Psoas muscle (tissue), 8 donors: ENCODE measurements around the gene HABP4. TPM values are rescaled to one million over a fixed set of nuclear protein-coding genes. Genes with fewer than 3 reads are reported as not detected.

Experiments used
- ATAC-seq, 4 donors: fragments of 200-7000 bp; cut with Tn5 transposase; one replicate each; pipeline ENCODE4 v1.9.1; 2020; ENCODE audit warnings: moderate library complexity in 3 of 4, mild to moderate bottlenecking in 2 of 4
- DNase-seq, 2 donors: peaks; one replicate each; pipeline ENCODE4 v3.0.0-alpha.2; 2020
- H3K27ac ChIP-seq: fragments of 200-600 bp; one replicate; pipeline ENCODE4 v1.8.0; 2022
- H3K27me3 ChIP-seq, 3 donors: fragments of 200-600 bp in 1 of 3; one replicate each; pipeline versions ENCODE4 v1.6.1 to v1.8.0; 2013 to 2022; ENCODE audit warnings: low read length in 2 of 3, mild to moderate bottlenecking in 2 of 3, moderate library complexity in 1 of 3; ENCODE audit not compliant: insufficient read depth in 3 of 3
- H3K36me3 ChIP-seq, 2 donors: fragments of 200-600 bp in 1 of 2; one replicate each; pipeline versions ENCODE4 v1.6.1 to v1.8.0; 2013 to 2022; ENCODE audit warnings: low read depth in 1 of 2, mild to moderate bottlenecking in 1 of 2, moderate library complexity in 1 of 2; ENCODE audit not compliant: insufficient read depth in 1 of 2
- H3K4me1 ChIP-seq: fragments of 200-600 bp; one replicate; pipeline ENCODE4 v1.8.0; 2022
- H3K4me3 ChIP-seq: fragments of 200-600 bp; one replicate; pipeline ENCODE4 v1.8.0; 2022; ENCODE audit warnings: mild to moderate bottlenecking
- H3K9me3 ChIP-seq: fragments of 200-600 bp; one replicate; pipeline ENCODE4 v1.8.0; 2022
- CTCF ChIP-seq: fragments of 200-600 bp; IDR thresholded peaks from one replicate; pipeline ENCODE4 v1.8.0; 2022; ENCODE audit warnings: antibody characterized with exemption
- WGBS, 3 donors: extraction: QIAGEN DNeasy Blood & Tissue Kit; methylation state at CpG; one replicate each; pipeline versions ENCODE4 v1.1.6 to v1.1.7; 2013; 5-methylcytosine and 5-hydroxymethylcytosine counted together
- intact Hi-C, 2 donors: fragments of 100-400 bp; cut with DNase I; formaldehyde crosslinking; loops; one replicate each; pipeline versions ENCODE4 v1.11.0 to v1.14.2; 2022
- polyA plus RNA-seq, 3 donors: library from polyadenylated mRNA; stranded (reverse); fragments of 200-250 nt; gene quantifications; one replicate each; pipeline ENCODE4 v1.2.3, GENCODE V29; 2013
- total RNA-seq, 4 donors: library from RNA; stranded (reverse); fragmentation: NEBNext Ultra II Directional in 2 of 4; extraction: Animal tissue kit (Norgen Biotek cat#: 25700) in 2 of 4; gene quantifications; one replicate each; pipeline versions ENCODE4 v1.2.1 to v1.2.4, GENCODE V29; 2021 to 2023
- donor health status: healthy with polysubstance abuse.
- donor health status: DM: no; HTN: no; CAD: no; lungs with moderate emphysema.
- donor health status: Bipolar disorder and iron deficiency.
- donor health status: healthy.
- donor health status: DM: yes; HTN: yes; CAD: no.
- donor health status: DM: no; HTN: no; CAD: no.
- donor health status: DM: no; HTN: no; CAD: no.
- donor health status: DM: yes; HTN: yes; CAD: no.

Gene HABP4
- total and polyA plus RNA-seq, 7 donors = 6.4 to 14.4 (median 9.3) TPM

DNA sequence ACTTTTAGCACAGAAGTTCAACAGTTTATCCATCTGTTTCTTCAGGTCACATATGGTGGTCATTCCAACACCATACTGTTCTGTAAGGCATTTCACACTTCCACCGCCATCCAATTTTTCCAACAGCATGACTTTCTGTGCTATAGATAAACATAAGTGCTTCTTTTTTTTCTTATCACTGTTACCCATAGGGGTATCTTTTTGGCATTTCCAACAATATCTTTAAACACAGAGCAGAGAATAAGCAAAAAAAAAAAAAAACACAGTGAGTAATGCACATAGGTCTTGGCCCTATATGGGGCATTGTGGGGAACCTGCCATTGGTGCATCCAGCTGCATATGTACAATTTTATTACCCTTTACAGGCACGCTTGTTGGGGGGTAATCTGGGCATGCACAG is 19.6 kb upstream of the HABP4 start:
- Histone ChIP-seq H3K4me1 (no peaks in the 10 kb centered on the region), H3K9me3 (no peaks in the 10 kb centered on the region), H3K4me3 (no peak overlapping the region), H3K36me3 (no peaks in the 10 kb centered on the region), H3K27me3 (no peaks in the 10 kb centered on the region), H3K27ac (no peak overlapping the region)
- ATAC-seq (no peak), DNase-seq (no peak)
- no peak for TF ChIP-seq CTCF
- 85 to 96% (median 92%) methylated on average over 2 of the region's 2 CpGs for WGBS, 3 donors
- intact Hi-C loops = no loop called here

DNA sequence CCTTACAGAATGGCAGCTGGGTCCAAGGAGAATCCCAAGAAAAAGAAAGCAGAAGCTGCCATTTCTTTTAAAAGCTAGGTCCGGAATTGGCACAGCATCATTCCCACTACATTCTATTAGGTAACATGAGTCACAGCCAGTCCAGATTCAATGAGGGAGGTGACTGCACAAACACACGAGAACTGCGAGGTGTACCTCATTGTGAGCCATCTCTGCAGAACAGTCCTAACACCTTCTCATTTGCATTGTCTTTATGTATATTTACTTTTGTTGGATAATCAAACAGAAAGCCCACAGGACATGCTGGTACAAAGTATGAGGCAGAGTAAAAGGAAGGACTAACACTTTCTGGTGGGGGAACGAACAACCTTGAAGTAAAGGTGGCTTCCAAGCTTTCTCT is 14.6 kb upstream of the HABP4 start:
- intact Hi-C loops = no loop called here
- TF ChIP-seq CTCF = no peak
- WGBS, 3 donors = 93 to 97% (median 95%) methylated on average over 4 of the region's 4 CpGs
- Histone ChIP-seq H3K9me3 (no peaks in the 10 kb centered on the region), H3K27ac (no peak overlapping the region), H3K36me3 (no peaks in the 10 kb centered on the region), H3K27me3 (no peaks in the 10 kb centered on the region), H3K4me3 (no peak overlapping the region), H3K4me1 (no peaks in the 10 kb centered on the region)
- no peak for ATAC-seq
- no peak for DNase-seq

- Histone ChIP-seq H3K4me1 (no peaks in the 10 kb centered on the region), H3K4me3 (no peak overlapping the region), H3K9me3 (no peaks in the 10 kb centered on the region), H3K27me3 (no peaks in the 10 kb centered on the region), H3K27ac (no peak overlapping the region), H3K36me3 (no peaks in the 10 kb centered on the region)
- 82 to 91% (median 84%) methylated on average over 2 of the region's 2 CpGs for WGBS, 3 donors
- ATAC-seq (no peak), DNase-seq (no peak)
- TF ChIP-seq CTCF = no peak
- intact Hi-C loops = no loop called here
These were observed 13.9 kb upstream of the HABP4 start for GRCh38 chr9:96436063-96436455.

GRCh38 chr9:96436456-96437126 is 13.4 kb upstream of the HABP4 start:
- Histone ChIP-seq H3K9me3 (no peaks in the 10 kb centered on the region), H3K4me1 (no peaks in the 10 kb centered on the region), H3K27ac (no peak overlapping the region), H3K36me3 (no peaks in the 10 kb centered on the region), H3K27me3 (no peaks in the 10 kb centered on the region), H3K4me3 (no peak overlapping the region)
- DNase-seq = no peak
- no peak for TF ChIP-seq CTCF
- ATAC-seq = no peak
- intact Hi-C loops = no loop called here
- 80 to 84% (median 82%) methylated on average over 15 of the region's 15 CpGs for WGBS, 3 donors

GRCh38 chr9:96437454-96437853 is 12.5 kb upstream of the HABP4 start:
- no peaks in the 10 kb centered on the region for H3K9me3 ChIP-seq
- TF ChIP-seq CTCF = no peak
- H3K27ac ChIP-seq = no peak overlapping the region
- no peak overlapping the region for H3K4me3 ChIP-seq
- 92 to 95% (median 94%) methylated on average over 7 of the region's 7 CpGs for WGBS, 3 donors
- no peaks in the 10 kb centered on the region for H3K36me3 ChIP-seq
- intact Hi-C loops = no loop called here
- H3K27me3 ChIP-seq = no peaks in the 10 kb centered on the region
- ATAC-seq = no peak
- no peaks in the 10 kb centered on the region for H3K4me1 ChIP-seq
- DNase-seq = no peak
